HEK293 (cell line): ENCODE results near the gene ETV6.

Source experiments
- MEIS1 ChIP-seq: sonication (generic); formaldehyde crosslinking; IDR thresholded peaks from 2 replicates; pipeline ENCODE4 v1.8.1; 2022; ENCODE audit warnings: missing genetic modification reagents, mild to moderate bottlenecking, borderline replicate concordance
- ZNF24 ChIP-seq: fragments of 450-650 bp; formaldehyde crosslinking; IDR thresholded peaks from 2 replicates; pipeline ENCODE4 v1.5.1; 2016; ENCODE audit warnings: missing biosample characterization, missing genetic modification characterization
- ZNF274 ChIP-seq, 2 experiments: fragments of 200-500 bp in 1 of 2; fragments of 450-650 bp in 1 of 2; sonication (Bioruptor generic) in 1 of 2; formaldehyde crosslinking in 1 of 2; IDR thresholded peaks; 2 replicates each; pipeline versions ENCODE4 v1.5.1 to v1.6.1; 2014 to 2016; ENCODE audit warnings: borderline replicate concordance in 1 of 2, inconsistent platforms in 1 of 2, low read length in 1 of 2, missing biosample characterization in 1 of 2, missing genetic modification characterization in 1 of 2
- ZNF610 ChIP-seq: fragments of 450-650 bp; formaldehyde crosslinking; IDR thresholded peaks from 2 replicates; pipeline ENCODE4 v1.5.1; 2016; ENCODE audit warnings: missing biosample characterization, missing genetic modification characterization, borderline replicate concordance
- TF ChIP-seq, protein P1 (sequence below): fragments of 450-650 bp; formaldehyde crosslinking; IDR thresholded peaks from 2 replicates; pipeline ENCODE4 v1.5.1; 2016; ENCODE audit warnings: missing biosample characterization, missing genetic modification characterization

DNA sequence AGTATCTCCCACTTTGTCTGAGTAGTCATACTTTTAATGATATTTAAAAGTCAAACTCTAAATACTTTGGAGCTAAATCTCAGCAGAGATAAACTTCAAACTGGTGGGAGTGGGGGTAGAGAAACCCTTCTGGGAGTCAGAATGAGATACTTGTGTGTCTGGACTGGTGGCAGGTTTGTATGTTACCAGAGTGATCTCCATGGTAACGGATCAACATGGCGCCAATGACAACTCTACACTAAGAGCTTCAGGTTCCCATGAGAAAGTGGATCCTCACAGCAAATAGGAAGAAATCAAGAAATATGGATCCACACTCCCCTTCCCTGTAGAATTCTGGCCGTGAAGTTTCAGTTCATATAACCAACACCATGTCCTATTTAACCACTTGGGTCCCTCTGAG is 121.9 kb downstream of the ETV6 start:
- TF ChIP-seq ZNF24 (tag by site-specific recombination), result no peak
- TF ChIP-seq, protein P1, sequence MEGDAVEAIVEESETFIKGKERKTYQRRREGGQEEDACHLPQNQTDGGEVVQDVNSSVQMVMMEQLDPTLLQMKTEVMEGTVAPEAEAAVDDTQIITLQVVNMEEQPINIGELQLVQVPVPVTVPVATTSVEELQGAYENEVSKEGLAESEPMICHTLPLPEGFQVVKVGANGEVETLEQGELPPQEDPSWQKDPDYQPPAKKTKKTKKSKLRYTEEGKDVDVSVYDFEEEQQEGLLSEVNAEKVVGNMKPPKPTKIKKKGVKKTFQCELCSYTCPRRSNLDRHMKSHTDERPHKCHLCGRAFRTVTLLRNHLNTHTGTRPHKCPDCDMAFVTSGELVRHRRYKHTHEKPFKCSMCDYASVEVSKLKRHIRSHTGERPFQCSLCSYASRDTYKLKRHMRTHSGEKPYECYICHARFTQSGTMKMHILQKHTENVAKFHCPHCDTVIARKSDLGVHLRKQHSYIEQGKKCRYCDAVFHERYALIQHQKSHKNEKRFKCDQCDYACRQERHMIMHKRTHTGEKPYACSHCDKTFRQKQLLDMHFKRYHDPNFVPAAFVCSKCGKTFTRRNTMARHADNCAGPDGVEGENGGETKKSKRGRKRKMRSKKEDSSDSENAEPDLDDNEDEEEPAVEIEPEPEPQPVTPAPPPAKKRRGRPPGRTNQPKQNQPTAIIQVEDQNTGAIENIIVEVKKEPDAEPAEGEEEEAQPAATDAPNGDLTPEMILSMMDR (tag by site-specific recombination), result no peak
- no peak for TF ChIP-seq MEIS1 (CRISPR knock-in tag)
- TF ChIP-seq ZNF274 (IDR thresholded peaks at IDR 0.05; ENCODE audit: low read length), result no peak
- TF ChIP-seq ZNF274 (tag by site-specific recombination; IDR thresholded peaks at IDR 0.05; ENCODE audit: borderline replicate concordance), result no peak
- TF ChIP-seq ZNF610 (tag by site-specific recombination), result no peak
